GM18520 (cell line): Measurements from ENCODE around the gene HYAL2.
"Not testable (repeated sequence)": the region's sequence is repeated elsewhere in the genome, so short reads cannot be mapped to it uniquely, and the experiment has no call there.

ENCODE experiments used
- ATAC-seq: cut with Tn5 transposase; IDR thresholded peaks from one replicate; pipeline ENCODE4 v1.9.1; 2021; ENCODE audit not compliant: unreplicated experiment

HYAL2 gene

DNA sequence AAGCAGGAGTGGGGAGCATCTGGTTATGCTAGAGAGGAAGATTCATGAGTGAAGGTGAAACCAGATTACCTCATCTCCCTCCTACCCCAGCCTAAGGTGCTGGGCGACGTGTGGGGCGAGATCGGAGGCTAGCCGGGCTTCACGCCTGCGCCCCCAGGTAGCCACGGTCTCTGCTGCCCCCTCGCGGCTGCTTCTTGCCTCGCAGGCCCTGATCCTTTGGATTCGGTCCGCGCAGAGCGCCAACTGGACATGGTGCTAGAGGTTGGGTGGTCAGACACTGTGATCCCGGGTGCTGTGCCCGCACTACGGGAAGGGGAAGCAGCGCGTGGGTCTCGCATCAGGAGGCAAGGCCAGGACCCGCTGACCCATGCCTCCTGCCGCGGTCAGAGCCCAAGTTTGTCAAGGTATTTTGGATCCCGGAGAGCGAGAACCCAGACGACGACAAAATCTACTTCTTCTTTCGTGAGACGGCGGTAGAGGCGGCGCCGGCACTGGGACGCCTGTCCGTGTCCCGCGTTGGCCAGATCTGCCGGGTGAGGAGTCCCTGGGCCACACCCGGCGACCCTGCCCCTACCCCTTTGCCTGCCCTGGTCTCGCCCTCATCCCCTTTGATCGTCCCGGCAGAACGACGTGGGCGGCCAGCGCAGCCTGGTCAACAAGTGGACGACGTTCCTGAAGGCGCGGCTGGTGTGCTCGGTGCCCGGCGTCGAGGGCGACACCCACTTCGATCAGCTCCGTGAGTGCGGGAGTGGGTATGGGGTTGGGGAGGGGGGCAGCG is 49.4 kb downstream of the HYAL2 start:
- ATAC-seq, result peak; percentile 69

GRCh38 chr3:50272538-50272910 is 50.0 kb downstream of the HYAL2 start:
- ATAC-seq, result not testable (repeated sequence)

- no peak for ATAC-seq
Observed at GRCh38 chr3:50271314-50271936, 51.1 kb downstream of the HYAL2 start.

GRCh38 chr3:50270422-50271224 is 51.9 kb downstream of the HYAL2 start:
- ATAC-seq, result no peak

DNA sequence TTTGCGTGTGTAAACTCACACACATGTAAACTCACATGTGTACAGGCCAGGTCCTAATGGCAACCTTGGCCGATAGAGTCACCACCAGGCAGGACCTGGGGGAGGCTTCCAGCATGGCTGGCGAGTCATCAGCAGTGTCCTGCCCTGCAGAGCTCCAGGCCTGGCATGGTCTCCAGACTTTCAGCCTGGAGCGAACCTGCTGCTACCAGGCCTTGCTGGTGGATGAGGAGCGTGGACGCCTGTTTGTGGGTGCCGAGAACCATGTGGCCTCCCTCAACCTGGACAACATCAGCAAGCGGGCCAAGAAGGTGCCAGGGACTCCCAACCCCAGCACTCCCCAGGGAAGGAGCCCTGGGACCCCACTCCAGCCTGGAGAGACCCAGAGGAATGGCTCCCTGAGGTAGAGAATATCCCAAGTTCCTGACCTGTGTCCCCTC is 52.5 kb downstream of the HYAL2 start:
- no peak for ATAC-seq

DNA sequence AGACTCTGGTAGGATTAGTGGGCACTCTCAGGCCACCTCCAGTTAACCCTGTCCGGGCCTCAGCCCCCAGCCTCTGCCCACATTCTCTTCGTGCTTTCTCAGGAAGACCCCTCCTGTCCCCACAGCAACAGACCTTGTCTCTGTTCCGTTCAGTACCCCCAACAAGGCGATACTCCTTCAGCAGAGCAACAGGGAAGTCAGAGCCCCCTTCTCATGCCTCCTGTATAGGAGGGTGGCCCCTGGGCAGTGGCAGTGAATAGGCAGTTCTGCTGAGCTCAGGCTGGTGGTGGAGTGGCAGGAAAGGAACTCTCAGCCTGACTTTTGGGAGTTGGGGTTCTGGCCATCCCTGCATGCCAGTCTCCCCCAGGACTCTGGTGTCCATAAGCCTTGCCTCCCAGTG is 53.1 kb downstream of the HYAL2 start:
- no peak for ATAC-seq

DNA sequence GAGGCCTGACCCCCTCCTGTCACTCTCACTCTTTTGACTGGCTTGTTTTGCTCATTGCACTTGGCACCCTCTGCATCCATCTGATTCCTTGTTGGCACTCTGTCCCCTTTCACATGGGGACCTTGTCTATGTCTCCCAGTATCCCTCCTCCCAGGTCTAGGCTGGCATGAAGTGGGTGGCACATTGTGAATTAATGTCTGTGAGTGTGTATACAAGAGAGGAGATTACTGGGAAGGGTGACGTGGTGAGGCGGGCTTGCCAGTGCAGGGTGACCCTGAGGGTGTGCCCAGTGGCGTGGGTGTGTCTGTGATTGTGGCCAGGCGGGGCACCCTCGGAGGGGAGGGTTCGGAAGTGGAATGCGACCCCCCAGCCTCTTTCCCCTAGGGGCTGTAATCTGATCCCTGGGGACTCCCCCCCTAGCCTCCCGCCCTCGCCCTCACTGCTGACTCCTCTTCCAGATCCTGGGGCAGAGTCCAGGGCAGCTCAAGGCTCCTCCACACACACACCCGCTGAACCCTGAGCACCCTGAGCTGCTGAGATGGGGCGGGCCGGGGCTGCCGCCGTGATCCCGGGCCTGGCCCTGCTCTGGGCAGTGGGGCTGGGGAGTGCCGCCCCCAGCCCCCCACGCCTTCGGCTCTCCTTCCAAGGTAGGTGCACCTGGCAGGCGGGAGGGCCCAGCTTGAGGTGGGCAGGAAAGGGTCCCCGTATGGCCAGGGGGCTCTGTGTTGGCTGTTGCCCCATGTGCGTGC is 53.7 kb downstream of the HYAL2 start, which contains the start of gene SEMA3B:
Gene SEMA3B (plus strand): TSS at position 445 of the 749 bp plus-strand sequence. CDS start 94 bp downstream, at position 539.
- no peak for ATAC-seq

DNA sequence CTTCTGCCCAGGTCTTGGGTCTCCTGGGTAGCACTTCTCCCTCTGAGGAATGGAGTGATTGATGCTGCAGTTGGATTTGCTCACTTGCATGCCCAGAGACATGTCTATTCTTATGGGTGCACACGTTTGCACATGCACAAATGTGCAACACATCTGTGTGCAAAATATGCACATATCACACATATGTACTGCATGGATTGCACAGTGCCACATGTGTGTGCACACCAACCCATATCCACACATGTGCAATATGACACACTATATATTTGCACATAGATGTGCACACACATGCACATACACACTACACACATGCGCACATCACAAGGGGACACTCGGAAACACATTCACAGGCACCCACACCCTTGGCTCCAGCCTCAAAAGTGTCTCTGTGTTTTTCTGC is 54.3 kb downstream of the HYAL2 start:
- no peak for ATAC-seq
